SK-MEL-5 (cell line): Measurements from ENCODE around the gene CHMP2A. TPM values are rescaled to one million over a fixed set of nuclear protein-coding genes. Genes with fewer than 3 reads are reported as not detected.

Experiments used
- DNase-seq: peaks from one replicate; pipeline ENCODE4 v3.0.0-alpha.2; 2016; ENCODE audit warnings: low read depth, low spot score
- in situ Hi-C: cut with HindIII; loops from 2 replicates; pipeline ENCODE4 v1.10.0; 2016; ENCODE audit warnings: low sequenced_read_pairs, high pct_unique_total_duplicates, low pct_unique_long_range_greater_than_20kb
- total RNA-seq: library from RNA; depleted of rRNA; stranded (reverse); fragments of >200 nt; shearing (Covaris generic); gene quantifications from 2 replicates; pipeline ENCODE4 v1.2.3, GENCODE V29; 2014

Gene CHMP2A
- total RNA-seq, 1 experiment from 2014 or later: 82.6 TPM

GRCh38 chr19:58572026-58572817, 17.3 kb upstream of the CHMP2A start:
- in situ Hi-C loops: no loop called here
- no peak for DNase-seq

- DNase-seq: no peak
Measured at GRCh38 chr19:58571575-58571947, 16.7 kb upstream of the CHMP2A start.

GRCh38 chr19:58570770-58571574, 16.1 kb upstream of the CHMP2A start:
- DNase-seq: no peak

More at GRCh38 chr19:58571575-58571947, 16.7 kb upstream of the CHMP2A start:
- in situ Hi-C loops: no loop called here

GRCh38 chr19:58569943-58570670, 15.2 kb upstream of the CHMP2A start:
- in situ Hi-C loops: no loop called here
- no peak for DNase-seq

More at GRCh38 chr19:58570770-58571574, 16.1 kb upstream of the CHMP2A start:
- in situ Hi-C loops: no loop called here

GRCh38 chr19:58569191-58569942, 14.5 kb upstream of the CHMP2A start:
- no peak for DNase-seq
- in situ Hi-C loops: no loop called here

GRCh38 chr19:58568453-58569130, 13.7 kb upstream of the CHMP2A start:
- DNase-seq: no peak
- in situ Hi-C loops: no loop called here

- in situ Hi-C loops: no loop called here
- DNase-seq: no peak
Measured at GRCh38 chr19:58566989-58567388, 12.1 kb upstream of the CHMP2A start.

GRCh38 chr19:58563823-58564222, 8.9 kb upstream of the CHMP2A start:
- in situ Hi-C loops: no loop called here
- DNase-seq: no peak

GRCh38 chr19:58563034-58563573, 8.2 kb upstream of the CHMP2A start:
- in situ Hi-C loops: no loop called here
- DNase-seq: no peak

- DNase-seq: no peak
- in situ Hi-C loops: no loop called here
Measured at GRCh38 chr19:58562122-58563033, 7.5 kb upstream of the CHMP2A start.

- no peak for DNase-seq
- in situ Hi-C loops: no loop called here
Measured at GRCh38 chr19:58561373-58562121, 6.6 kb upstream of the CHMP2A start.

- in situ Hi-C loops: no loop called here
- DNase-seq: no peak
Measured at GRCh38 chr19:58560921-58561320, 6.0 kb upstream of the CHMP2A start.

- in situ Hi-C loops: no loop called here
- DNase-seq: no peak
Measured at GRCh38 chr19:58560007-58560887, 5.3 kb upstream of the CHMP2A start.

GRCh38 chr19:58559275-58560006, 4.5 kb upstream of the CHMP2A start:
- peak; percentile 93 for DNase-seq

More at GRCh38 chr19:58559275-58560006, 4.5 kb upstream of the CHMP2A start:
- in situ Hi-C loops: no loop called here
